ENCODE results near the gene HMGCR.
"Not testable (repeated sequence)": the region's sequence is repeated elsewhere in the genome, so short reads cannot be mapped to it uniquely, and the experiment has no call there.

HMGCR gene

DNA sequence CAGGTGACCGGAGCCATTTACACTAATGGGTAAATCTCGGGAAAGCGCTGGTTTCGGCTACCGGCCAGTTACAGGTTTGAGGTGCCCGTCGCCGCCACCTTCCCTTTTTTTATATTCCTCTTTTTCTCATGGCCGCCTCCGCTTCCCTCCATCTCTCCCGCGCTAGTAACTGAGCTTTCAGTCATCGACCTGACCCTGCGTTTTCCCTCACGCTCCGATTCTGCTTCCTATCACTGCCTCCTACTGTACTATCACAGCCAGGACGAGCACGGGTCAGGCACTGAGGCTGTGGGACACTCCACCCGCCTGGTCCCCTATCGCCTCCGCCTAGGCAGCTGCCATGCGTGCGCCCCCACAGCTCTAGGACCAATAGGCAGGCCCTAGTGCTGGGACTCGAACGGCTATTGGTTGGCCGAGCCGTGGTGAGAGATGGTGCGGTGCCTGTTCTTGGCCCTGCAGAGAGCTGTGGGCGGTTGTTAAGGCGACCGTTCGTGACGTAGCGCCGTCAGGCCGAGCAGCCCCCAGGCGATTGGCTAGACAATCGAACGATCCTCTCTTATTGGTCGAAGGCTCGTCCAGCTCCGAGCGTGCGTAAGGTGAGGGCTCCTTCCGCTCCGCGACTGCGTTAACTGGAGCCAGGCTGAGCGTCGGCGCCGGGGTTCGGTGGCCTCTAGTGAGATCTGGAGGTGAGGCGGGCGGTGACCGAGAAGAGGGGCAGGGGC lies at the start of gene HMGCR:
HMGCR (plus strand) TSS at position 606 of the 722 bp plus-strand sequence. CDS start 5,386 bp downstream, outside the sequence.
- H3K4me3 ChIP-seq (ENCODE audit: low read length), result peak within 1 kb of the TSS; percentile 95
- TF ChIP-seq, protein P1, sequence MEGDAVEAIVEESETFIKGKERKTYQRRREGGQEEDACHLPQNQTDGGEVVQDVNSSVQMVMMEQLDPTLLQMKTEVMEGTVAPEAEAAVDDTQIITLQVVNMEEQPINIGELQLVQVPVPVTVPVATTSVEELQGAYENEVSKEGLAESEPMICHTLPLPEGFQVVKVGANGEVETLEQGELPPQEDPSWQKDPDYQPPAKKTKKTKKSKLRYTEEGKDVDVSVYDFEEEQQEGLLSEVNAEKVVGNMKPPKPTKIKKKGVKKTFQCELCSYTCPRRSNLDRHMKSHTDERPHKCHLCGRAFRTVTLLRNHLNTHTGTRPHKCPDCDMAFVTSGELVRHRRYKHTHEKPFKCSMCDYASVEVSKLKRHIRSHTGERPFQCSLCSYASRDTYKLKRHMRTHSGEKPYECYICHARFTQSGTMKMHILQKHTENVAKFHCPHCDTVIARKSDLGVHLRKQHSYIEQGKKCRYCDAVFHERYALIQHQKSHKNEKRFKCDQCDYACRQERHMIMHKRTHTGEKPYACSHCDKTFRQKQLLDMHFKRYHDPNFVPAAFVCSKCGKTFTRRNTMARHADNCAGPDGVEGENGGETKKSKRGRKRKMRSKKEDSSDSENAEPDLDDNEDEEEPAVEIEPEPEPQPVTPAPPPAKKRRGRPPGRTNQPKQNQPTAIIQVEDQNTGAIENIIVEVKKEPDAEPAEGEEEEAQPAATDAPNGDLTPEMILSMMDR (conservative IDR thresholded peaks at IDR 0.05; ENCODE audit: low read length), result peak; percentile 46
- peak; percentile 99 for DNase-seq (ENCODE audit: low read depth)

DNA sequence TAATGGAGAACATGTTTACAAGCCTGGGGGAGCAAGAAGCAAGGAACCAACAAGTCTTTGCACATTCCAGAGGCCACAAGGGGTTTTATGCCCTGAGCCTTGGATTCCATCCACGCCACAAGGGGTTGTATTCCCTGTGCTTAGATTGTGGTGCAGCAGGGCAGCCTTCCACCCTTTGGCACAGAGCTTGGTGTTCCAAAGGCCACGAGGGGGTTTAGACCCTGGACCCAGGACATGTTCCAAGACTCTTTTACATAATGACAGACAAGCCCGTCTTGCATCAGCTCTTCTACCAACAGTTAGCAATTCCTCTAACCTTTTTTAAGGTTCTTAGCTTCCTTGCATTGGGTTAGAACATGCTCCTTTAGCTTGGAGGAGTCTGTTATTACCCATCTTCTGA lies 45.2 kb upstream of the HMGCR start:
- not testable (repeated sequence) for DNase-seq (ENCODE audit: low read depth); H3K4me3 ChIP-seq (ENCODE audit: low read length)

DNA sequence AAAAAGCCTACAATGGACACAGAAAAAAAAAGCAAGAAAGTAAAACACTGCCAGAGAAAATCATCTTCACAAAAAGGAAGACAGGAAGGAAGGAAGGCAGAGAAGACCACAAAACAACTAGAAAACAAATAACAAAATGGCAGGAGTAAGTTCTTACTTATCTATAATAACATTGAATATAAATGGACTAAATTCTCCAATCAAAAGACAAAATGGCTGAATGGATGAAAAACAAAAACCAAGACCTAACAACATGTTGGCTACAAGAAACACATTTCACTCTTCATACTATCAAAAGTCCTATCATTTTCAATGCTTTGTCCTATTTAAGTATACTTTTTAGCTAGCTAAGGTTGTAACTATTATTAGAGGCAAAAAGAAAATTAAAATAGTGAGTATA lies 36.9 kb upstream of the HMGCR start:
- TF ChIP-seq, protein P1 (conservative IDR thresholded peaks at IDR 0.05; ENCODE audit: low read length), result no peak
- H3K4me3 ChIP-seq (ENCODE audit: low read length), result no peak overlapping the region
- no peak for DNase-seq (ENCODE audit: low read depth)

DNA sequence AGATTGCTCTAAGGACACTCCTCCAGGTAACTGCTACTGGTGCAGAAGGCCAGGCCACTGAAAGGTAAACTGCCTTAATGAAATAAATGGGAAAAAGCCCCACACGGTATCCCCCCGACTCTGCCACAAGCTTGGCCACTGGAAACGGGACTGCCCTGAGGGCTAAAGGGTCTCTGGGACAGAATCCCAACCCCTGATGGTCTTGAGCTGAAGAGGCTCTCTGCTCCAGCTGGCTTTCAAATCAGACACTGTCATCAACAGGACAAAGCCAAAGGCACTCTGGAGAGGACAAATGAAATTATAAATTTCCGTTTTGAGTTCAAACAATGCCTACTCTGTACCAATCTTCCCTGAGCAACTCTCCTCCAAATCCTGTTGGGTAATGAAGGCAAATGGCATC lies 33.6 kb upstream of the HMGCR start:
- TF ChIP-seq, protein P1 (conservative IDR thresholded peaks at IDR 0.05; ENCODE audit: low read length), result no peak
- no peak overlapping the region for H3K4me3 ChIP-seq (ENCODE audit: low read length)

DNA sequence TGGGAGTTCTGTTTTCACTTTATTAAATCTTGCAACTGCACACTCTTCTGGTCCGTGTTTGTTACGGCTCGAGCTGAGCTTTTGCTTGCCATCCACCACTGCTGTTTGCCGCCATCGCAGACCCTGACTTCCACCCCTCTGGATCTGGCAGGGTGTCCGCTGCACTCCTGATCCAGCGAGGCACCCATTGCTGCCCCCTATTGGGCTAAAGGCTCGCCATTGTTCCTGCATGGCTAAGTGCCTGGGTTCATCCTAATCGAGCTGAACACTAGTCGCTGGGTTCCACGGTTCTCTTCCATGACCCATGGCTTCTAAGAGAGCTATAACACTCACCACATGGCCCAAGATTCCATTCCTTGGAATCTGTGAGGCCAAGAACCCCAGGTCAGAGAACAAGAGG lies 32.5 kb upstream of the HMGCR start:
- H3K4me3 ChIP-seq (ENCODE audit: low read length); DNase-seq (ENCODE audit: low read depth): not testable (repeated sequence)

More for the DNA sequence above, 33.6 kb upstream of the HMGCR start:
- DNase-seq (ENCODE audit: low read depth), result no peak

DNA sequence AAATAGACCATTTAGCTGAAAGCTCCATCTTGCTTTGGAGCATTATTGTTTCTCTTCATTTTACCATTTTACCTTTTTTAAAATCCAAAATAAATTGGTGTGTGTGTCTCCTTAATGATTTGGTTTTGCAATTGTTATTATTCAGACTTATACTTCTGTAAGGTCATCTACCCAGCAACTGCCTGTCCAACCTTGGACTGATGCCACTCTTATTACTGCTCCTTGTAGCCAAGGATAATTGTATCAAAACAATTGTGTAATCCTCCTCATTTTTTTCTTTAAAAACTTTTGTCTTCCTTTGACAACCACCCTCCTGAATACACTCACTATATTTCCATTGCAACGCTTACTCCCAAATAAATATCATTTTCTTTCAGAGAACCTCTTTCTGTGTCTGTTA lies 30.3 kb upstream of the HMGCR start:
- TF ChIP-seq, protein P1 (conservative IDR thresholded peaks at IDR 0.05; ENCODE audit: low read length), result no peak
- DNase-seq (ENCODE audit: low read depth), result peak; percentile 5

DNA sequence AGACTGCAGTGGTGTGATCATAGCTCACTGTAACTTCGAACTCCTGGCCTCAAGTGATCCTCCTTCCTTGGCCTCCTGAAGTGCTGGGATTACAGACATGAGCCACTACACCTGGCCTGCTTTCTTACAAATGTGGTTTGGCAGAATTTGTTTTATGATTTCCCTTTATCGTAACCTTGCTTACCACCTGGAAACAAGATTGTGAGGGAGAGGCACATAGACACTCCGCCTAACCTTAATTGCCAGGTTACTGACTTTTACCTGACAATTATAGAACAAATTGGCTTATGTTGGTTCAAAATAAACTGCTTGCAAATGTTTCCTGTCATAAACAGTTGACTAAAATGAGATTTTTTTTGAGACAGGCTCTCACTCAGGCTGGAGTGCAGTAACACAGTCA lies 26.8 kb upstream of the HMGCR start:
- H3K4me3 ChIP-seq (ENCODE audit: low read length), result no peak overlapping the region
- TF ChIP-seq, protein P1 (conservative IDR thresholded peaks at IDR 0.05; ENCODE audit: low read length), result no peak
- no peak for DNase-seq (ENCODE audit: low read depth)

More for the DNA sequence above, 30.3 kb upstream of the HMGCR start:
- no peak overlapping the region for H3K4me3 ChIP-seq (ENCODE audit: low read length)

DNA sequence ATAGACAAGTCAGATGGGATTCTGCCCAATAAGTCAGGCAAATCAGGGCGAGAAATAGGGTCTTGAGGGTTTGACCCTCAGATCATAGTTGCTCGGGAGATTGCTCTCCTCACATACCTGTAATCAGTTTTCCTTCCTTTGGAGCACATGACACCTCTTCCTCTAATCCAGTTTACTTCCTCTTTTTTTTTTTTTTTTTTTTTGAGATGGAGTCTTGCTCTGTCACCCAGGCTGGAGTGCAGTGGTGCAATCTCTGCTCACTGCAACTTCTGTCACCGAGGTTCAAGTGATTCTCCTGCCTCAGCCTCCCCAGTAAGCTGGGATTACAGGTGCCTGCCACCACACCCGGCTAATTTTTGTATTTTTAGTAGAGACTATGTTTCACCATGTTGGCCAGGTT lies 17.9 kb upstream of the HMGCR start:
- H3K4me3 ChIP-seq (ENCODE audit: low read length); DNase-seq (ENCODE audit: low read depth): not testable (repeated sequence)

DNA sequence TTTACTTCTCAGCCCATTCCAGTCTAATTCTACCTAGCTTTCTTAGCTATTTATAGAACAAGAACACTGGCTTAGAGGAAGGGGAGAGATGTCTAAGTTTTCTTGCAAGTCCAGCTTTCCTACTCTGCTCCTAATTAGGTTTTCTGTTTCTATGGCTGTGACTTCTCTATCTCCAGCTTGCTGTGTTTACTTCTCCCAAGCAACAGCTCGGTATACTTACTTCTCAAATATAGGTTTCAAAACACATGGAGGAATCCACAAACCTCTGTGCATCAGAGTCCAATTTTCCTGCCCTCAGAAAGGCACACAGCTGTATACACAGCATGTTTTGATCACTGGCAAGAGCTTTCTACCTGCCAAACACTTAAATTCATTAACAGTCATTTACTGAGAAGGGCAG lies 17.4 kb upstream of the HMGCR start:
- DNase-seq (ENCODE audit: low read depth), result no peak
- TF ChIP-seq, protein P1 (conservative IDR thresholded peaks at IDR 0.05; ENCODE audit: low read length), result no peak
- no peak overlapping the region for H3K4me3 ChIP-seq (ENCODE audit: low read length)
